Mesothelial cell of epicardium (in vitro differentiated cells): ENCODE results near the gene NCAM1. TPM values are rescaled to one million over a fixed set of nuclear protein-coding genes. Genes with fewer than 3 reads are reported as not detected.

Source experiments
- DNase-seq, 2 experiments: peaks; one replicate each; pipeline ENCODE4 v3.0.0; 2021; ENCODE audit warnings: low spot score in 2 of 2; ENCODE audit not compliant: unreplicated experiment in 2 of 2
- H3K27ac Mint-ChIP-seq: 2 replicates; pipeline ENCODE4 v1.8.0; 2021; ENCODE audit warnings: mixed read lengths
- H3K27me3 Mint-ChIP-seq: 2 replicates; pipeline ENCODE4 v1.8.0; 2021; ENCODE audit warnings: low read depth, mixed read lengths
- H3K36me3 Mint-ChIP-seq: 2 replicates; pipeline ENCODE4 v1.8.0; 2021; ENCODE audit warnings: mixed read lengths
- H3K4me1 Mint-ChIP-seq: 2 replicates; pipeline ENCODE4 v1.8.0; 2021; ENCODE audit warnings: mixed read lengths
- H3K4me3 Mint-ChIP-seq: 2 replicates; pipeline ENCODE4 v1.8.0; 2021; ENCODE audit warnings: mild to moderate bottlenecking, moderate library complexity, mixed read lengths
- H3K9me3 Mint-ChIP-seq: 2 replicates; pipeline ENCODE4 v1.8.0; 2021; ENCODE audit warnings: mixed read lengths
- CTCF ChIP-seq: fragments of 200-600 bp; sonication (generic); IDR thresholded peaks from one replicate; pipeline ENCODE4 v1.5.0; 2021; ENCODE audit warnings: antibody characterized with exemption; ENCODE audit not compliant: unreplicated experiment
- total RNA-seq: library from RNA; stranded (reverse); gene quantifications from 3 replicates; pipeline ENCODE4 v1.2.1, GENCODE V29; 2021

The NCAM1 gene
- total RNA-seq, 1 donor from 2014 or later: 139 TPM

- no peak overlapping the region for H3K27ac Mint-ChIP-seq
- H3K4me1 Mint-ChIP-seq: peaks cover 27% of the 10 kb centered on the region
- no peak overlapping the region for H3K4me3 Mint-ChIP-seq
- peaks cover 43% of the 10 kb centered on the region for H3K36me3 Mint-ChIP-seq
- TF ChIP-seq CTCF: no peak
- peaks cover 3% of the 10 kb centered on the region for H3K9me3 Mint-ChIP-seq
- DNase-seq: no peak
- H3K27me3 Mint-ChIP-seq: no peaks in the 10 kb centered on the region
Observed at GRCh38 chr11:113204280-113204679, 243.1 kb downstream of the NCAM1 start.

DNA sequence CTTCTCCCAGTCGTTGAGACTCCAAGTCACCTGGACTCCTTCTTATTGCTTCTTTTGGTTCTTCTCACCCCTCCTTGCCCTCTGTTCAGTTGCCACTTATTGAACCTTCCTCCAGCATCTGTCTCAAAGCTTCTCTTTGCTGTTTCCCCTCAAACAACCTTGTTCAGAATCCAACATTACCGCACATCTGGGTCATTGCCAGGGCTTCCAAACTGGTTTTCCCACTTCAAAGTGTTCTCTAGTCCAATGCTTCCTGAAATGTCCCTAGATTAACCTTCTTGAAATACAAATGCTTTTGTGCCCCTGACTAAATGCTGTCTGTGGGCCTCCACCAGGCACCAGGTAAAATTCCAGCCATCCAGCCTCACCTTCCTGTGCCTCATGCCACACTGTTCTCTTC, 252.3 kb downstream of the NCAM1 start:
- no peak overlapping the region for H3K27ac Mint-ChIP-seq
- no peak overlapping the region for H3K4me3 Mint-ChIP-seq
- TF ChIP-seq CTCF: no peak
- peaks cover 19% of the 10 kb centered on the region for H3K9me3 Mint-ChIP-seq
- no peaks in the 10 kb centered on the region for H3K27me3 Mint-ChIP-seq
- no peak for DNase-seq
- H3K36me3 Mint-ChIP-seq: peaks cover 55% of the 10 kb centered on the region
- peaks cover 2% of the 10 kb centered on the region for H3K4me1 Mint-ChIP-seq

DNA sequence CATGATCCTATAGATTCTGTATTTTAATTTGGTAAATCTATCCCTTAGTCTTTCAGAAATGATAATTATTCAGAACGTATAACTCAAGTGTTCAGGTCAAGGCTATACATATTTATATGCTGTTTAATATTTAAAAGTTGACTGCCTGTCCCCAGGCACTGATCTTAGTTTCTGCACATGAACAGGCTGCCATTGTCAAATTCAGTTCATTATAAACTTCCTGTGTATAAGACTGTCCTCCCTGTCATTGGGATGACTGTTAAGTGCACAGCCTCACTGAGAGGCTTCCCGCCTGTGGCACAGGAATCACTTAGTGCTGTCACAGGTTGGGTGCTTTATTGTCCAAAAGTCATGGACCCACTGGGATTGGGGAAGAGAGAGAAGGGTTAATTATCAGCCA, 261.0 kb downstream of the NCAM1 start:
- Mint-ChIP-seq H3K4me1 (no peaks in the 10 kb centered on the region), H3K27me3 (no peaks in the 10 kb centered on the region), H3K4me3 (no peak overlapping the region), H3K9me3 (peaks cover 31% of the 10 kb centered on the region), H3K27ac (no peak overlapping the region), H3K36me3 (peaks cover 69% of the 10 kb centered on the region)
- no peak for TF ChIP-seq CTCF
- DNase-seq: no peak

- H3K4me1 Mint-ChIP-seq: no peaks in the 10 kb centered on the region
- no peak overlapping the region for H3K27ac Mint-ChIP-seq
- DNase-seq: no peak
- H3K36me3 Mint-ChIP-seq: peaks cover 41% of the 10 kb centered on the region
- H3K9me3 Mint-ChIP-seq: no peaks in the 10 kb centered on the region
- no peaks in the 10 kb centered on the region for H3K27me3 Mint-ChIP-seq
- TF ChIP-seq CTCF: no peak
- no peak overlapping the region for H3K4me3 Mint-ChIP-seq
Observed at GRCh38 chr11:113234888-113235287, 273.7 kb downstream of the NCAM1 start.

DNA sequence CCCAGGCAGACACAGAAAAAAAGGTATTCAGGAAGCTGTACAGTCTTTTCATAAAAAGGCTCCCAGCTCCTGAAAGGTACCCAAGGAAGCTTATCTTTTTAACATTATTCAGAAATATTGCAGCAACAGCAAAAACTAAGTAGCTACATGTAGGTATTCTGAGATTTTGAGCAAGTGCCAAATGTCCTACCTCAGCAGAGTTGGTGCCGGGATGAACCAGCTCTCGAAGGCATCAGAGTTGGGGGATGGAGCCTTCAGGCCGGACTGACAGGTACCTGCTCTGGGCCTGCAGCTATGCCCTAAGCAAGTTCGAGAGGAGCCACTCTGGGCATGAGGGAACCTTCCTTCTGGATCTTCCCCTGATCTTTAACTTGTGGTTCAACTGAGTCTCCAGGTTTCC, 276.0 kb downstream of the NCAM1 start:
- peaks cover 38% of the 10 kb centered on the region for H3K36me3 Mint-ChIP-seq
- H3K27ac Mint-ChIP-seq: no peak overlapping the region
- no peak for DNase-seq
- H3K4me1 Mint-ChIP-seq: no peaks in the 10 kb centered on the region
- H3K9me3 Mint-ChIP-seq: no peaks in the 10 kb centered on the region
- no peak for TF ChIP-seq CTCF
- H3K27me3 Mint-ChIP-seq: no peaks in the 10 kb centered on the region
- no peak overlapping the region for H3K4me3 Mint-ChIP-seq

DNA sequence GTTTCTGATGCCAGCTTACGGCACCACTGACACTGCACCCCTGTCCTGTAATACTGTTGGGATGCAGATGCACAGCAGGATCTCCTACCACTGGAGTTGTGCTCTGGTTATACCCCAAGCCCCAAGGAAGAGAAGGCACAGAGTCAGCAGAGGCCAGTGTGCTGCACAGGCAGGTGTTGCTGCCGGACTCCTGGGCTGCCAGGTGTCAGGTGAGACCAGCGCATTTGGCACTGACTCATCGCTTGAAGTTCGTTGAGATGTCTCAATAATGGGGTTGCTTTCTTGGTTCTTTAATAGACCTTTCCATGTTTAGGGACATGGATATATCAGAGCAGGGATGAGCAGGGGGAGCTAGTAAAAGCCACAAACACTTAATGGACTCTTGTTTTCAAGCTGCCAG, 277.5 kb downstream of the NCAM1 start:
- DNase-seq: no peak
- Mint-ChIP-seq H3K4me1 (peaks cover 12% of the 10 kb centered on the region), H3K36me3 (peaks cover 32% of the 10 kb centered on the region), H3K27me3 (no peaks in the 10 kb centered on the region), H3K9me3 (no peaks in the 10 kb centered on the region), H3K27ac (no peak overlapping the region), H3K4me3 (no peak overlapping the region)
- no peak for TF ChIP-seq CTCF
